PC-3 (cell line): ENCODE data around the gene STAU1. TPM values are rescaled to one million over a fixed set of nuclear protein-coding genes. Genes with fewer than 3 reads are reported as not detected.
"Not testable (repeated sequence)": the region's sequence is repeated elsewhere in the genome, so short reads cannot be mapped to it uniquely, and the experiment has no call there.

Experiments used
- ATAC-seq: fragments of 200-7000 bp; cut with Tn5 transposase; 2 replicates; pipeline ENCODE4 v1.9.1; 2020; ENCODE audit warnings: mild to moderate bottlenecking, moderate library complexity
- BruUV-seq: library from RNA; stranded (reverse); fragments of 400-500 nt; replicated peaks from 2 replicates; lab custom pipeline; 2021; lab: Mats Ljungman, UMichigan
- CTCF ChIA-PET: fragments of 300-600 bp; sonication (Branson Sonifier 250); formaldehyde crosslinking; loops from one replicate; lab custom pipeline; 2022; ENCODE audit warnings: antibody characterized with exemption; lab: Charles Lee
- POLR2A ChIA-PET: fragments of 300-600 bp; sonication (Branson Sonifier 250); formaldehyde crosslinking; loops from one replicate; lab custom pipeline; 2022; ENCODE audit warnings: antibody characterized with exemption; ENCODE audit not compliant: unreplicated experiment; lab: Charles Lee
- DNase-seq: peaks from one replicate; pipeline ENCODE4 v3.0.0-alpha.2; 2015
- H2AFZ ChIP-seq: fragments of 300-600 bp; sonication (generic); 2 replicates; pipeline ENCODE4 v1.6.0; 2016; ENCODE audit warnings: antibody characterized with exemption, low read length
- H3F3A ChIP-seq: fragments of 300-600 bp; sonication (generic); one replicate; pipeline ENCODE4 v1.6.0; 2017; ENCODE audit warnings: antibody characterized with exemption, low read length, control low read depth, mild to moderate bottlenecking; ENCODE audit not compliant: unreplicated experiment
- H3K27ac ChIP-seq: fragments of 300-600 bp; sonication (generic); 2 replicates; pipeline ENCODE4 v1.5.1; 2016; ENCODE audit warnings: mild to moderate bottlenecking, low read length
- H3K27me3 ChIP-seq: fragments of 300-600 bp; sonication (generic); 2 replicates; pipeline ENCODE4 v1.6.1; 2016; ENCODE audit warnings: low read length, mixed read lengths
- H3K36me3 ChIP-seq: fragments of 300-600 bp; sonication (generic); 2 replicates; pipeline ENCODE4 v1.6.1; 2016; ENCODE audit warnings: low read depth, mixed run types, low read length, mixed read lengths
- H3K4me1 ChIP-seq: fragments of 300-600 bp; sonication (generic); 2 replicates; pipeline ENCODE4 v1.5.1; 2016; ENCODE audit warnings: low read length; ENCODE audit not compliant: insufficient read depth
- H3K4me2 ChIP-seq: fragments of 300-600 bp; sonication (generic); 2 replicates; pipeline ENCODE4 v1.6.0; 2016; ENCODE audit warnings: low read length
- H3K4me3 ChIP-seq: fragments of 300-600 bp; sonication (generic); 2 replicates; pipeline ENCODE4 v1.5.1; 2016; ENCODE audit warnings: mild to moderate bottlenecking, low read length, mixed read lengths
- H3K79me2 ChIP-seq: fragments of 300-600 bp; sonication (generic); 2 replicates; pipeline ENCODE4 v1.6.1; 2017; ENCODE audit warnings: low read length, mixed read lengths
- H3K9ac ChIP-seq: fragments of 300-600 bp; sonication (generic); 2 replicates; pipeline ENCODE4 v1.6.0; 2016; ENCODE audit warnings: mild to moderate bottlenecking, low read length
- H3K9me2 ChIP-seq: fragments of 300-600 bp; sonication (generic); replicated peaks from 2 replicates; pipeline ENCODE4 v1.6.1; 2016; ENCODE audit warnings: mixed run types, low read length, mixed read lengths
- H3K9me3 ChIP-seq: fragments of 300-600 bp; sonication (generic); 2 replicates; pipeline ENCODE4 v1.6.1; 2016; ENCODE audit warnings: low read length, mixed read lengths
- H4K20me1 ChIP-seq: fragments of 300-600 bp; sonication (generic); 2 replicates; pipeline ENCODE4 v1.6.1; 2016; ENCODE audit warnings: low read length, mixed read lengths
- EZH2 ChIP-seq: fragments of 300-600 bp; sonication (generic); IDR thresholded peaks from one replicate; pipeline ENCODE4 v1.6.1; 2017; ENCODE audit warnings: antibody characterized with exemption, mild to moderate bottlenecking, low read length; ENCODE audit not compliant: unreplicated experiment
- EZH2phosphoT487 ChIP-seq: fragments of 300-600 bp; sonication (generic); IDR thresholded peaks from 2 replicates; pipeline ENCODE4 v1.6.1; 2018; ENCODE audit warnings: mild to moderate bottlenecking, antibody characterized with exemption, low read length, borderline replicate concordance
- intact Hi-C: fragments of 100-400 bp; cut with micrococcal nuclease; formaldehyde crosslinking; loops from 2 replicates; pipeline ENCODE4 v1.9.0; 2023
- total RNA-seq: library from RNA; depleted of rRNA; stranded (reverse); fragments of >200 nt; gene quantifications from 2 replicates; pipeline ENCODE4 v1.2.3, GENCODE V29; 2014
- TF ChIP-seq, protein P1 (sequence below): fragments of 300-600 bp; sonication (generic); conservative IDR thresholded peaks from 2 replicates; pipeline ENCODE4 v1.5.1; 2017; ENCODE audit warnings: antibody characterized with exemption, low read depth, mild to moderate bottlenecking, low read length

Gene STAU1
- total RNA-seq, 1 experiment from 2014 or later = 87.8 TPM

DNA sequence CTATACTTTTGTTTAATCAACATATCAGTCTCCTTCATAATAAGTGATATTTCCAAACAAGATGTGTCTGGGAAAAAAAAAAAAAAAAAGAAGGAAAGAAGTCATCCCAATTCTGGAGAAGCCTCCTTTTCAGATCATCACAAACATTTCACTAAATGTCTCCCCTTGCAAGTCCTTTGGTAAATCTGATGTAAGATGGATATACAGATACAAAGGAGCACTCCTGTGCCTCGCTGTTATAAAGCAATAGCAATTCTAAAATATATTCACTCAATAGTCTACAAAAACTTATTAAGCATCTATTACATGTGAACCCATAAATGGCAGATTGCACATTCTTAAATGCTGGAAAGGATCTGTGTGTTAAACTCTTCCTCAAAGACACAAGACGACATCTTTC, 17.4 kb downstream of the STAU1 start:
- Histone ChIP-seq H2AFZ (no peak overlapping the region), H3K4me1 (no peaks in the 10 kb centered on the region), H3K27ac (no peak overlapping the region), H3K4me2 (no peak overlapping the region), H3K36me3 (peaks cover 24% of the 10 kb centered on the region), H3K9ac (no peak overlapping the region), H3K9me3 (no peaks in the 10 kb centered on the region), H3K79me2 (peaks cover 83% of the 10 kb centered on the region), H3K9me2 (no peaks in the 10 kb centered on the region), H4K20me1 (peaks cover 8% of the 10 kb centered on the region; the same call in 1 of the 2 replicates), H3F3A (no peaks in the 10 kb centered on the region), H3K4me3 (no peak overlapping the region), H3K27me3 (no peaks in the 10 kb centered on the region)
- no TSS peak for BruUV-seq
- ATAC-seq (no peak), DNase-seq (no peak)
- no peak for TF ChIP-seq EZH2
- TF ChIP-seq, protein P1, sequence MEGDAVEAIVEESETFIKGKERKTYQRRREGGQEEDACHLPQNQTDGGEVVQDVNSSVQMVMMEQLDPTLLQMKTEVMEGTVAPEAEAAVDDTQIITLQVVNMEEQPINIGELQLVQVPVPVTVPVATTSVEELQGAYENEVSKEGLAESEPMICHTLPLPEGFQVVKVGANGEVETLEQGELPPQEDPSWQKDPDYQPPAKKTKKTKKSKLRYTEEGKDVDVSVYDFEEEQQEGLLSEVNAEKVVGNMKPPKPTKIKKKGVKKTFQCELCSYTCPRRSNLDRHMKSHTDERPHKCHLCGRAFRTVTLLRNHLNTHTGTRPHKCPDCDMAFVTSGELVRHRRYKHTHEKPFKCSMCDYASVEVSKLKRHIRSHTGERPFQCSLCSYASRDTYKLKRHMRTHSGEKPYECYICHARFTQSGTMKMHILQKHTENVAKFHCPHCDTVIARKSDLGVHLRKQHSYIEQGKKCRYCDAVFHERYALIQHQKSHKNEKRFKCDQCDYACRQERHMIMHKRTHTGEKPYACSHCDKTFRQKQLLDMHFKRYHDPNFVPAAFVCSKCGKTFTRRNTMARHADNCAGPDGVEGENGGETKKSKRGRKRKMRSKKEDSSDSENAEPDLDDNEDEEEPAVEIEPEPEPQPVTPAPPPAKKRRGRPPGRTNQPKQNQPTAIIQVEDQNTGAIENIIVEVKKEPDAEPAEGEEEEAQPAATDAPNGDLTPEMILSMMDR = no peak
- TF ChIP-seq EZH2phosphoT487 = no peak
- CTCF ChIA-PET = no interaction called here
- POLR2A ChIA-PET = no interaction called here
- intact Hi-C loops = no loop called here

DNA sequence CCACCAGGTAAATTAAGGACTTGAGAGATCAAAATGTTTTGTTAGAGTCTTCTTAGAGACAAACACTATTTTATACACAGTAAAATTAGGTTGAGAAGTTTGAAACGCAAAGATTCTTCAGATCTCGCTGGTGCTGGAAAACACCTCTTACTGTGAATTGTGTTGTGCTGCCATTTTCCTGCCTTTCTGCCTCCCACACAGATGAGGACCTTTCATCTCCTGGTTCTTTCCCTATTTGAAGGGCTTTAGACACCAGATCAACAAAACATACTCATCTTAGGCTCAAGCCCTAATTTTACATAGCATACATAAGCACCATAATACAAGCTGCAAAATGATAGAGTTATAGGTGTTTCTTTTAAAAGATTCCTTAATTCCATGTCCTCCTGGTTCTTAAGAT, 18.6 kb downstream of the STAU1 start:
- no peak overlapping the region for H3K4me3 ChIP-seq
- H3K9me3 ChIP-seq = no peaks in the 10 kb centered on the region
- no peak for ATAC-seq
- no peak overlapping the region for H2AFZ ChIP-seq
- no peaks in the 10 kb centered on the region for H3K9me2 ChIP-seq
- H3K4me1 ChIP-seq = no peaks in the 10 kb centered on the region
- H3K27me3 ChIP-seq = no peaks in the 10 kb centered on the region
- H3K4me2 ChIP-seq = no peak overlapping the region
- H3K27ac ChIP-seq = no peak overlapping the region
- CTCF ChIA-PET = no interaction called here
- intact Hi-C loops = no loop called here
- H3F3A ChIP-seq = no peaks in the 10 kb centered on the region
- H3K79me2 ChIP-seq = peaks cover 81% of the 10 kb centered on the region
- TF ChIP-seq, protein P1 = no peak
- TF ChIP-seq EZH2 (no peak), EZH2phosphoT487 (no peak)
- H3K9ac ChIP-seq = no peak overlapping the region
- POLR2A ChIA-PET = no interaction called here
- peaks cover 32% of the 10 kb centered on the region for H3K36me3 ChIP-seq
- H4K20me1 ChIP-seq = peaks cover 8% of the 10 kb centered on the region; the same call in 1 of the 2 replicates
- DNase-seq = no peak
- BruUV-seq = no TSS peak

DNA sequence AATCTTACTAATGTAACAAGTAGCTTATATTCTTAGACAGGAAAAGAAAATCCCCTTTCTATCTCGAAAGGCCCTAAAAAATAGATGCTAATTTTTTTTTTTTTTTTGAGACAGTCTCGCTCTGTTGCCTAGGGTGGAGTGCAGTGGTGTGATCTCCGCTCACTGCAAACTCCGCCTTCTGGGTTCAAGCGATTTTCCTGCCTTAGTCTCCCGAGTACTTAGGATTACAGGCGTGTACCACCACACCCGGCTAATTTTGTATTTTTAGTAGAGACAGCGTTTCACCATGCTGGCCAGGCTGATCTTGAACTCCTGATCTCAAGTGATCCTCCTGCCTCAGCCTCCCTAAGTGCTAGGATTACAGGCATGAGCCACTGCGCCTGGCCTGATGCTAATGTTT, 19.3 kb downstream of the STAU1 start:
- H3K9me2 ChIP-seq, intact Hi-C loops, H3K9ac ChIP-seq, H3K27me3 ChIP-seq, H4K20me1 ChIP-seq, H3K4me3 ChIP-seq, BruUV-seq, CTCF ChIA-PET, H3K4me1 ChIP-seq, ATAC-seq, H3K4me2 ChIP-seq, H3K9me3 ChIP-seq, DNase-seq, H2AFZ ChIP-seq, POLR2A ChIA-PET, H3F3A ChIP-seq, H3K27ac ChIP-seq: not testable (repeated sequence)
- H3K36me3 ChIP-seq = peaks cover 36% of the 10 kb centered on the region
- H3K79me2 ChIP-seq = peaks cover 81% of the 10 kb centered on the region
